Measurements from ENCODE around the gene UBE2V1.
"Not testable (repeated sequence)": the region's sequence is repeated elsewhere in the genome, so short reads cannot be mapped to it uniquely, and the experiment has no call there.

Gene UBE2V1

GRCh38 chr20:50067461-50067860 is 45.5 kb downstream of the UBE2V1 start:
- H3K27ac ChIP-seq (ENCODE audit: low read depth in 2 of 2, low read length in 2 of 2), result no peak overlapping the region

GRCh38 chr20:50067018-50067417 is 45.9 kb downstream of the UBE2V1 start:
- Histone ChIP-seq H3K4me1 (ENCODE audit: control insufficient read depth in 2 of 2, insufficient read depth in 2 of 2, low read length in 2 of 2) (peaks cover 0 to 7% of the 10 kb centered on the region in 2 donors), H3K27me3 (ENCODE audit: control insufficient read depth in 2 of 2, insufficient read depth in 2 of 2, low read length in 2 of 2) (peaks cover 0 to 6% of the 10 kb centered on the region in 2 donors), H3K27ac (ENCODE audit: low read depth in 2 of 2, low read length in 2 of 2) (no peak overlapping the region), H3K36me3 (ENCODE audit: control insufficient read depth in 2 of 2, insufficient read depth in 2 of 2, low read length in 2 of 2) (no peaks in the 10 kb centered on the region), H3K9ac (ENCODE audit: low read depth in 1 of 2, low read length in 2 of 2) (no peak overlapping the region), H3K4me3 (ENCODE audit: low read length in 2 of 2) (no peak overlapping the region), H3K9me3 (ENCODE audit: control insufficient read depth in 2 of 2, low read length in 2 of 2) (no peaks in the 10 kb centered on the region)

More at GRCh38 chr20:50067461-50067860, 45.5 kb downstream of the UBE2V1 start:
- no peaks in the 10 kb centered on the region for H3K9me3 ChIP-seq (ENCODE audit: control insufficient read depth in 2 of 2, low read length in 2 of 2)
- H3K4me3 ChIP-seq (ENCODE audit: low read length in 2 of 2), result no peak overlapping the region
- no peak overlapping the region for H3K9ac ChIP-seq (ENCODE audit: low read depth in 1 of 2, low read length in 2 of 2)
- H3K27me3 ChIP-seq (ENCODE audit: control insufficient read depth in 2 of 2, insufficient read depth in 2 of 2, low read length in 2 of 2), result peaks cover 0 to 6% of the 10 kb centered on the region in 2 donors
- peaks cover 0 to 7% of the 10 kb centered on the region in 2 donors for H3K4me1 ChIP-seq (ENCODE audit: control insufficient read depth in 2 of 2, insufficient read depth in 2 of 2, low read length in 2 of 2)
- H3K36me3 ChIP-seq (ENCODE audit: control insufficient read depth in 2 of 2, insufficient read depth in 2 of 2, low read length in 2 of 2), result no peaks in the 10 kb centered on the region

- Histone ChIP-seq H3K4me1 (ENCODE audit: control insufficient read depth in 2 of 2, insufficient read depth in 2 of 2, low read length in 2 of 2) (peaks cover 0 to 3% of the 10 kb centered on the region in 2 donors), H3K9me3 (ENCODE audit: control insufficient read depth in 2 of 2, low read length in 2 of 2) (no peaks in the 10 kb centered on the region), H3K36me3 (ENCODE audit: control insufficient read depth in 2 of 2, insufficient read depth in 2 of 2, low read length in 2 of 2) (no peaks in the 10 kb centered on the region), H3K27ac (ENCODE audit: low read depth in 2 of 2, low read length in 2 of 2) (no peak overlapping the region), H3K9ac (ENCODE audit: low read depth in 1 of 2, low read length in 2 of 2) (no peak overlapping the region), H3K27me3 (ENCODE audit: control insufficient read depth in 2 of 2, insufficient read depth in 2 of 2, low read length in 2 of 2) (no peaks in the 10 kb centered on the region), H3K4me3 (ENCODE audit: low read length in 2 of 2) (no peak overlapping the region)
Observed at GRCh38 chr20:50066161-50066834, 46.7 kb downstream of the UBE2V1 start.

GRCh38 chr20:50065325-50065615 is 47.7 kb downstream of the UBE2V1 start:
- no peaks in the 10 kb centered on the region for H3K27me3 ChIP-seq (ENCODE audit: control insufficient read depth in 2 of 2, insufficient read depth in 2 of 2, low read length in 2 of 2)
- no peaks in the 10 kb centered on the region for H3K36me3 ChIP-seq (ENCODE audit: control insufficient read depth in 2 of 2, insufficient read depth in 2 of 2, low read length in 2 of 2)
- H3K4me3 ChIP-seq (ENCODE audit: low read length in 2 of 2), result no peak overlapping the region
- H3K9me3 ChIP-seq (ENCODE audit: control insufficient read depth in 2 of 2, low read length in 2 of 2), result no peaks in the 10 kb centered on the region
- no peaks in the 10 kb centered on the region for H3K4me1 ChIP-seq (ENCODE audit: control insufficient read depth in 2 of 2, insufficient read depth in 2 of 2, low read length in 2 of 2)
- no peak overlapping the region for H3K9ac ChIP-seq (ENCODE audit: low read depth in 1 of 2, low read length in 2 of 2)
- no peak overlapping the region for H3K27ac ChIP-seq (ENCODE audit: low read depth in 2 of 2, low read length in 2 of 2)

- H3K4me3 ChIP-seq (ENCODE audit: low read length in 2 of 2); H3K4me1 ChIP-seq (ENCODE audit: control insufficient read depth in 2 of 2, insufficient read depth in 2 of 2, low read length in 2 of 2); H3K9ac ChIP-seq (ENCODE audit: low read depth in 1 of 2, low read length in 2 of 2); H3K27me3 ChIP-seq (ENCODE audit: control insufficient read depth in 2 of 2, insufficient read depth in 2 of 2, low read length in 2 of 2); H3K27ac ChIP-seq (ENCODE audit: low read depth in 2 of 2, low read length in 2 of 2); H3K9me3 ChIP-seq (ENCODE audit: control insufficient read depth in 2 of 2, low read length in 2 of 2); H3K36me3 ChIP-seq (ENCODE audit: control insufficient read depth in 2 of 2, insufficient read depth in 2 of 2, low read length in 2 of 2): not testable (repeated sequence)
Observed at GRCh38 chr20:50063763-50064162, 49.2 kb downstream of the UBE2V1 start.

DNA sequence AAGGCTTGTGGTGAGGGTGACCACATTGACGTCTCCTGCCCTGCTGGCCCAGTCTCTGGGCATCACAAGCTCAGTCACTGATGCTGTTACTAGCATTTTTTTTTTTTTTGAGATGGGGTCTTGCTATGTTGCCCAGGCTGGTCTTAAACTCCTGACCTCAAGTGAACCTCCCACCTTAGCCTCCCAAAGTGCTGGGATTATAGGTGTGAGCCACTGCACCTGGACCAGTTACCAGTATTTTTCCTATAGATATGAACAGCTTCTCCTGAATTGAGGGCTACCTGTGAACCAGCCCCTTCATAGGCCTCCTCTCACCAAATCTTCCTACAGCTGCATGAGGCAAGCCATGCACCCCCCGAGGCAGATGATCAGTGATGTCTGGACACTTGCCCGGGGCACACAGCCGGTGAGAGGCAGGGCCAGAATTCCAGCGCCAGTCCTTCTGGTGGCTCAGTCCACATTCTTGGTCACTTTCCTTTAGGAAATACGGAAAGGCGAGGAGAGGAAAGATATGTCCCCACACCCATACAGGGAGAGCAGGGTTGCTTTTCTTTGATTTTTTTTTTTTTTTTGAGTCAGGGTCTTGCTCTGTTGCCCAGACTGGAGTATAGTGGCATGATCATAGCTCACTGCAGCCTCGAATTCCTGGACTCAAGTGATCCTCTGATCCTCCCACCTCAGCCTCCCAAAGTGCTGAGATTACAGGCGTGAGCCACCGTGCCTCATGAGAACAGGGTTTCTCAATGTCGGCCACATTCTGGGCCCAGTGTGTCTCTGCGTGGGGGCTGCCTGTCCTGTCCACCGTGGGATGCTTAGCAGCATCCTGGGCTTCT is 50.7 kb downstream of the UBE2V1 start:
- Histone ChIP-seq H3K9ac (ENCODE audit: low read depth in 1 of 2, low read length in 2 of 2) (no peak overlapping the region), H3K9me3 (ENCODE audit: control insufficient read depth in 2 of 2, low read length in 2 of 2) (no peaks in the 10 kb centered on the region), H3K4me3 (ENCODE audit: low read length in 2 of 2) (no peak overlapping the region), H3K27me3 (ENCODE audit: control insufficient read depth in 2 of 2, insufficient read depth in 2 of 2, low read length in 2 of 2) (no peaks in the 10 kb centered on the region), H3K27ac (ENCODE audit: low read depth in 2 of 2, low read length in 2 of 2) (no peak overlapping the region), H3K4me1 (ENCODE audit: control insufficient read depth in 2 of 2, insufficient read depth in 2 of 2, low read length in 2 of 2) (no peaks in the 10 kb centered on the region), H3K36me3 (ENCODE audit: control insufficient read depth in 2 of 2, insufficient read depth in 2 of 2, low read length in 2 of 2) (no peaks in the 10 kb centered on the region)

- Histone ChIP-seq H3K27ac (ENCODE audit: low read depth in 2 of 2, low read length in 2 of 2) (no peak overlapping the region), H3K36me3 (ENCODE audit: control insufficient read depth in 2 of 2, insufficient read depth in 2 of 2, low read length in 2 of 2) (no peaks in the 10 kb centered on the region), H3K4me3 (ENCODE audit: low read length in 2 of 2) (no peak overlapping the region), H3K9ac (ENCODE audit: low read depth in 1 of 2, low read length in 2 of 2) (no peak overlapping the region), H3K27me3 (ENCODE audit: control insufficient read depth in 2 of 2, insufficient read depth in 2 of 2, low read length in 2 of 2) (peaks cover 0 to 3% of the 10 kb centered on the region in 2 donors), H3K4me1 (ENCODE audit: control insufficient read depth in 2 of 2, insufficient read depth in 2 of 2, low read length in 2 of 2) (no peaks in the 10 kb centered on the region), H3K9me3 (ENCODE audit: control insufficient read depth in 2 of 2, low read length in 2 of 2) (no peaks in the 10 kb centered on the region)
Observed at GRCh38 chr20:50061151-50062005, 51.6 kb downstream of the UBE2V1 start.

DNA sequence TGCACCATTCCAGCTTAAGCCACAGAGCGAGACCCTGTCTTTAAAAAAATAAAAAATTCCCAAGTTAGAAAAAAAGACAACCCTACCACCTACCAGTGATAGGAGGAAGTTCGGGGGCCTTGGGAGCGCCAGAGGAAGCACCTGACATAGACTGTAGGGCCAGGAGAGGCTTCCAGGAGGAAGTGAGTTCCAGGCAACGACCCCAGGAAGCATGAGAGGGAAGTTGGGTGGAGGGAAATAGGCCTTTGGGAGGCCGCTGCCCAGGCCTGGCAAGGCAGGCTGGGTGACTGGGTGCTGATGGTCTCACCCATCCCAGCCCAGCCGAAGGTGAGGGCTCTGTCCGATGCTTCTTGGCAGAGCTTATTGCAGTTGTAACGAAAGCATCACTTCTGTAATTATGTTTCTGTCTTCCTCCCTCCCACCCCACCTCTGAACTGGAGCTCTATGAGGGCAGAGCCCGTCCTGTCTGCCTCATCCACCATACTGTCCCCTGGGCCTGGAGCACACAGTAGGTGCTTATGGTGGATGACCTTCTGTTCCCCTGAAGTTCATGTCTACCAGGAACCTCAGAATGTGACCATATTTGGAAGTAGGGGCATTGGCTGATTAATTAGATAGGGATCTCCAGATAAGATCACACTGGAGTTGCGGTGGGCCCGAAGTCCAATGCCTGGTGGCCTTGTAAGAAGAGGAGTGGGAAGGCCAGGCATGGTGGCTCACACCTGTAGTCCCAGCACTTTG is 54.1 kb downstream of the UBE2V1 start:
- Histone ChIP-seq H3K4me1 (ENCODE audit: control insufficient read depth in 2 of 2, insufficient read depth in 2 of 2, low read length in 2 of 2) (peaks cover 3% of the 10 kb centered on the region in 2 donors), H3K27ac (ENCODE audit: low read depth in 2 of 2, low read length in 2 of 2) (no peak overlapping the region), H3K9ac (ENCODE audit: low read depth in 1 of 2, low read length in 2 of 2) (no peak overlapping the region), H3K27me3 (ENCODE audit: control insufficient read depth in 2 of 2, insufficient read depth in 2 of 2, low read length in 2 of 2) (peaks cover 0 to 3% of the 10 kb centered on the region in 2 donors), H3K36me3 (ENCODE audit: control insufficient read depth in 2 of 2, insufficient read depth in 2 of 2, low read length in 2 of 2) (no peaks in the 10 kb centered on the region), H3K4me3 (ENCODE audit: low read length in 2 of 2) (no peak overlapping the region), H3K9me3 (ENCODE audit: control insufficient read depth in 2 of 2, low read length in 2 of 2) (no peaks in the 10 kb centered on the region)

- Histone ChIP-seq H3K27me3 (ENCODE audit: control insufficient read depth in 2 of 2, insufficient read depth in 2 of 2, low read length in 2 of 2) (peaks cover 0 to 3% of the 10 kb centered on the region in 2 donors), H3K4me3 (ENCODE audit: low read length in 2 of 2) (no peak overlapping the region), H3K36me3 (ENCODE audit: control insufficient read depth in 2 of 2, insufficient read depth in 2 of 2, low read length in 2 of 2) (no peaks in the 10 kb centered on the region), H3K4me1 (ENCODE audit: control insufficient read depth in 2 of 2, insufficient read depth in 2 of 2, low read length in 2 of 2) (peaks cover 3% of the 10 kb centered on the region in 2 donors), H3K9ac (ENCODE audit: low read depth in 1 of 2, low read length in 2 of 2) (no peak overlapping the region), H3K9me3 (ENCODE audit: control insufficient read depth in 2 of 2, low read length in 2 of 2) (no peaks in the 10 kb centered on the region), H3K27ac (ENCODE audit: low read depth in 2 of 2, low read length in 2 of 2) (no peak overlapping the region)
Observed at GRCh38 chr20:50057714-50058053, 55.3 kb downstream of the UBE2V1 start.
